K562 (cell line): ENCODE results near the gene LRRC3. TPM values are rescaled to one million over a fixed set of nuclear protein-coding genes. Genes with fewer than 3 reads are reported as not detected.

Source experiments
- ATAC-seq: fragments of 200-7000 bp; cut with Tn5 transposase; 3 replicates; pipeline ENCODE4 v1.9.1; 2020; ENCODE audit warnings: moderate library complexity
- BruUV-seq: library from RNA; stranded (reverse); fragments of 400-500 nt; replicated peaks from 2 replicates; lab custom pipeline; 2021; lab: Mats Ljungman, UMichigan
- CTCF ChIA-PET: fragments of 300-600 bp; formaldehyde crosslinking; extraction: SDS; loops from one replicate; lab custom pipeline; 2021; ENCODE audit warnings: low intra/inter-chr PET ratio; lab: Yijun Ruan, JAX
- POLR2A ChIA-PET: fragments of 300-600, 350-650 bp; sonication (Branson Sonifier 250); formaldehyde crosslinking; extraction: SDS; loops from one replicate; lab custom pipeline; 2021; ENCODE audit warnings: antibody characterized with exemption, inconsistent platforms; lab: Yijun Ruan, JAX
- DNase-seq, 4 experiments: peaks; one replicate each; pipeline versions ENCODE4 v3.0.0 to v3.0.0-alpha.2; 2011 to 2018; ENCODE audit warnings: low spot score in 3 of 4, mixed read lengths in 3 of 4; ENCODE audit errors: extremely low read depth in 1 of 4
- FAIRE-seq: peaks from 2 replicates; lab custom pipeline; 2011; peaks lifted over from hg19 to GRCh38; lab: Jason Lieb, UNC
- H2AFZ ChIP-seq: 2 replicates; pipeline ENCODE4 v1.6.0; 2011; ENCODE audit warnings: low read depth, low read length, control low read depth, inconsistent platforms
- H3K27ac ChIP-seq: fragments of 200-600 bp; 3 replicates; pipeline ENCODE4 v1.8.0; 2011; ENCODE audit warnings: low read depth, mild to moderate bottlenecking, control low read depth, inconsistent platforms, low read length, moderate library complexity, mixed read lengths; ENCODE audit errors: extremely low read depth
- H3K27me3 ChIP-seq, 2 experiments: fragments of 300-600 bp in 1 of 2; 2 replicates in 1 of 2; 3 replicates in 1 of 2; pipeline versions ENCODE4 v1.6.0 to v1.8.0; 2011; ENCODE audit warnings: inconsistent platforms in 2 of 2, low read length in 2 of 2, mild to moderate bottlenecking in 1 of 2, mixed read lengths in 1 of 2, moderate library complexity in 1 of 2; ENCODE audit not compliant: control insufficient read depth in 2 of 2, insufficient read depth in 2 of 2
- H3K36me3 ChIP-seq: fragments of 300-600 bp; 3 replicates; pipeline ENCODE4 v1.8.0; 2011; ENCODE audit warnings: mild to moderate bottlenecking, low read length, inconsistent platforms; ENCODE audit not compliant: control insufficient read depth, insufficient read depth
- H3K4me1 ChIP-seq, 2 experiments: fragments of 200-600 bp in 1 of 2; replicated peaks in 1 of 2; 2 replicates in 1 of 2; 3 replicates in 1 of 2; pipeline versions ENCODE4 v1.5.1 to v1.8.0; 2011; ENCODE audit warnings: inconsistent platforms in 2 of 2, low read length in 2 of 2, mild to moderate bottlenecking in 1 of 2, mixed read lengths in 1 of 2, moderate library complexity in 1 of 2; ENCODE audit not compliant: control insufficient read depth in 2 of 2, insufficient read depth in 2 of 2
- H3K4me2 ChIP-seq: 2 replicates; pipeline ENCODE4 v1.6.1; 2011; ENCODE audit warnings: low read length, control low read depth, inconsistent platforms, mixed read lengths; ENCODE audit not compliant: insufficient read depth
- H3K4me3 ChIP-seq: fragments of 200-600 bp; sonication (generic), shearing (Covaris generic); 2 replicates; pipeline ENCODE4 v1.5.1; 2016; ENCODE audit warnings: control low read depth, inconsistent platforms
- H3K79me2 ChIP-seq: fragments of 200-600 bp; 3 replicates; pipeline ENCODE4 v1.8.0; 2011; ENCODE audit warnings: low read length, inconsistent platforms; ENCODE audit not compliant: control insufficient read depth, insufficient read depth
- H3K9ac ChIP-seq, 2 experiments: 2 replicates each; pipeline versions ENCODE4 v1.6.0 to v1.6.1; 2011; ENCODE audit warnings: low read depth in 2 of 2, low read length in 2 of 2, control low read depth in 1 of 2, inconsistent platforms in 1 of 2, mild to moderate bottlenecking in 1 of 2, mixed read lengths in 1 of 2; ENCODE audit not compliant: insufficient read depth in 1 of 2
- H3K9me1 ChIP-seq: one replicate; pipeline ENCODE4 v1.6.0; 2011; ENCODE audit warnings: inconsistent platforms, mild to moderate bottlenecking, low read length, moderate library complexity; ENCODE audit not compliant: control insufficient read depth, insufficient read depth
- H3K9me3 ChIP-seq: replicated peaks from 2 replicates; pipeline ENCODE4 v1.5.1; 2011; ENCODE audit warnings: low read depth, low read length, inconsistent platforms; ENCODE audit not compliant: control insufficient read depth, insufficient read depth
- H4K20me1 ChIP-seq: replicated peaks from 2 replicates; pipeline ENCODE4 v1.6.1; 2011; ENCODE audit warnings: low read length, inconsistent platforms, mixed read lengths; ENCODE audit not compliant: control insufficient read depth, insufficient read depth
- CBFB ChIP-seq: sonication (generic); formaldehyde crosslinking; IDR thresholded peaks from 2 replicates; pipeline ENCODE4 v1.4.0; 2020; ENCODE audit warnings: mild to moderate bottlenecking, missing genetic modification reagents
- CTBP1 ChIP-seq: fragments of 450-650 bp; IDR thresholded peaks from 2 replicates; pipeline ENCODE4 v1.6.1; 2016; ENCODE audit warnings: borderline replicate concordance
- GABPB1 ChIP-seq: sonication (generic); formaldehyde crosslinking; IDR thresholded peaks from 2 replicates; pipeline ENCODE4 v1.8.0; 2022; ENCODE audit warnings: mild to moderate bottlenecking, missing genetic modification reagents
- IRF2 ChIP-seq: sonication (generic); formaldehyde crosslinking; IDR thresholded peaks from 2 replicates; pipeline ENCODE4 v1.8.1; 2022; ENCODE audit warnings: mild to moderate bottlenecking, missing genetic modification reagents
- JUNB ChIP-seq: fragments of 450-650 bp; formaldehyde crosslinking; conservative IDR thresholded peaks from 2 replicates; pipeline ENCODE4 v1.4.0; 2020; ENCODE audit warnings: mild to moderate bottlenecking
- KHSRP ChIP-seq: fragments of 450-650 bp; IDR thresholded peaks from 2 replicates; pipeline ENCODE4 v1.6.1; 2017
- NFIC ChIP-seq: fragments of 450-650 bp; IDR thresholded peaks from 2 replicates; pipeline ENCODE4 v1.6.1; 2017; ENCODE audit warnings: mild to moderate bottlenecking, inconsistent platforms
- NFIX ChIP-seq: fragments of 250-450 bp; sonication (Bioruptor Pico); IDR thresholded peaks from 2 replicates; pipeline ENCODE4 v1.4.0; 2020; ENCODE audit warnings: low read depth, mild to moderate bottlenecking, moderate library complexity
- NR2C2 ChIP-seq, 2 experiments: fragments of 200-800 bp in 1 of 2; sonication (Bioruptor generic) in 1 of 2; sonication (generic) in 1 of 2; formaldehyde crosslinking in 1 of 2; IDR thresholded peaks; 2 replicates each; pipeline versions ENCODE4 v1.6.1 to v1.8.0; 2016 to 2022; ENCODE audit warnings: mild to moderate bottlenecking in 1 of 2, missing compliant biosample characterization in 1 of 2, missing genetic modification characterization in 1 of 2, missing genetic modification reagents in 1 of 2
- PHF21A ChIP-seq: fragments of 450-650 bp; IDR thresholded peaks from 2 replicates; pipeline ENCODE4 v1.6.1; 2017; ENCODE audit warnings: low read depth, borderline replicate concordance
- RBM39 ChIP-seq: fragments of 200-400 bp; formaldehyde crosslinking; optimal IDR thresholded peaks from 2 replicates; pipeline ENCODE3; 2018; ENCODE audit warnings: low read depth, low read length
- RUNX1 ChIP-seq: sonication (generic); IDR thresholded peaks from 2 replicates; pipeline ENCODE4 v1.6.1; 2016; ENCODE audit warnings: antibody characterized with exemption, low read depth
- SRSF7 ChIP-seq: fragments of 200-400 bp; formaldehyde crosslinking; optimal IDR thresholded peaks from 2 replicates; pipeline ENCODE3; 2017; ENCODE audit warnings: mild to moderate bottlenecking, low read depth, low read length
- STAG1 ChIP-seq: sonication (generic); formaldehyde crosslinking; IDR thresholded peaks from 2 replicates; pipeline ENCODE4 v1.5.0; 2020; ENCODE audit warnings: missing genetic modification reagents, borderline replicate concordance
- XRCC5 ChIP-seq: fragments of 200-400 bp; formaldehyde crosslinking; IDR thresholded peaks from 2 replicates; pipeline ENCODE4 v1.6.1; 2017; ENCODE audit warnings: low read depth, mild to moderate bottlenecking, low read length
- ZNF217 ChIP-seq: sonication (generic); formaldehyde crosslinking; IDR thresholded peaks from 2 replicates; pipeline ENCODE4 v1.8.0; 2022; ENCODE audit warnings: mild to moderate bottlenecking, missing genetic modification reagents
- ZNF347 ChIP-seq: fragments of 450-650 bp; formaldehyde crosslinking; IDR thresholded peaks from 2 replicates; pipeline ENCODE4 v1.4.0; 2020; ENCODE audit warnings: low read depth, mild to moderate bottlenecking, moderate library complexity
- ZSCAN29 ChIP-seq: fragments of 450-650 bp; IDR thresholded peaks from 2 replicates; pipeline ENCODE4 v1.6.1; 2017
- WGBS: fragments of 100-300 bp; shearing (Covaris generic); methylation state at CpG from one replicate; pipeline ENCODE4 v1.1.6; 2016; ENCODE audit warnings: low coverage, mixed read lengths; ENCODE audit not compliant: insufficient coverage; ENCODE audit errors: missing lambda C conversion rate; 5-methylcytosine and 5-hydroxymethylcytosine counted together
- in situ Hi-C: fragments of 300-500 bp; cut with MboI; formaldehyde crosslinking; loops from 4 replicates; pipeline ENCODE4 v1.15.0; 2018; ENCODE audit warnings: inconsistent platforms, mixed read lengths
- intact Hi-C: fragments of 100-400 bp; cut with micrococcal nuclease; formaldehyde crosslinking; loops from 2 replicates; pipeline ENCODE4 v1.14.2; 2022
- polyA plus RNA-seq, 8 experiments: library from polyadenylated mRNA; depleted of rRNA in 4 of 8; stranded (reverse) in 5 of 8; unstranded in 3 of 8; fragments of >200 nt; fragmentation: Nextera tagmentation in 2 of 8; fragmentation: Illumina TruSeq in 1 of 8; extraction: Ambion mirVana in 2 of 8; extraction: Trizol in 1 of 8; gene quantifications; 2 replicates each; pipeline versions ENCODE4 v1.2.1 to v1.2.3, GENCODE V29; 2011 to 2014; ENCODE audit warnings: inconsistent platforms in 1 of 8, missing spikeins in 1 of 8
- total RNA-seq, 7 experiments: library from RNA; depleted of rRNA in 6 of 7; stranded (reverse); fragments of >200 nt in 6 of 7; fragmentation: Illumina TruSeq in 2 of 7; extraction: Trizol in 2 of 7; gene quantifications; 2 replicates each; pipeline versions ENCODE4 v1.2.1 to v1.2.3, GENCODE V29; 2011 to 2021; ENCODE audit warnings: low replicate concordance in 1 of 7
- TF ChIP-seq, protein P1 (sequence below): IDR thresholded peaks from 2 replicates; pipeline ENCODE4 v1.6.1; 2014; ENCODE audit warnings: antibody characterized with exemption
- TF ChIP-seq, protein P2 (sequence below): fragments of 250-450 bp; sonication (Bioruptor Pico); IDR thresholded peaks from 2 replicates; pipeline ENCODE4 v1.5.0; 2021; ENCODE audit warnings: mild to moderate bottlenecking, moderate library complexity

LRRC3 gene
- total and polyA plus RNA-seq, 9 of the 15 experiments (the other 6 are each of a cell fraction or from before 2014, with no cell fraction given): 0.04 TPM; not detected in 7

DNA sequence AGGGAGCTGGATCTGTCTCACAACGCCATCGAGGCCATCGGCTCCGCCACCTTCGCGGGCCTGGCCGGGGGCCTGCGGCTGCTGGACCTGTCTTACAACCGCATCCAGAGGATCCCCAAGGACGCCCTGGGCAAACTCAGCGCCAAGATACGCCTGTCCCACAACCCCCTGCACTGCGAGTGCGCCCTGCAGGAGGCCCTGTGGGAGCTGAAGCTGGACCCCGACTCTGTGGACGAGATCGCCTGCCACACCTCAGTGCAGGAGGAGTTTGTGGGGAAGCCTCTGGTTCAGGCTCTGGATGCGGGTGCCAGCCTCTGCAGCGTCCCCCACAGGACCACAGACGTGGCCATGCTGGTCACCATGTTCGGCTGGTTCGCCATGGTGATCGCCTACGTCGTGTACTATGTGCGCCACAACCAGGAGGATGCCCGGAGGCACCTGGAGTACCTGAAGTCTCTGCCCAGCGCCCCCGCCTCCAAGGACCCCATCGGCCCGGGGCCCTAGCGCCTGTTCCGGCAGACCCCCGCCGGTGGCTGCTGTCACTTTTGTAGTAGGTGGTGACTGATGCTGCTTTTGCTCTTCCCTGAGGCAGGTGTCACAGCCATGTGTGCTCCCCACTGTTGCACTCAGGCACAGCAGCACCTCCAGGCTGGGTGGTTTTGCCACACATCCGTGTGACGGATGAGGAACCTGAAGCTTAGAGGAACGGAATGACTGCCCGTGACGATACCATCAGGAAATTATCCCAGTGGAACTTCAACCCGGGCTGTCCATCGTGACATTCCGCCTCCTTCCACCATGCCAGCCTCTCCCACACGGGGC lies 1.8 kb downstream of the LRRC3 start:
- FAIRE-seq: no peak
- Histone ChIP-seq H3K4me2 (no peak overlapping the region), H2AFZ (no peak overlapping the region), H3K4me1 (peaks cover 0 to 27% of the 10 kb centered on the region in 2 experiments; a peak in 1 of 5 replicates), H4K20me1 (peaks cover 7% of the 10 kb centered on the region; the same call in 1 of the 2 replicates), H3K36me3 (no peaks in the 10 kb centered on the region), H3K9me3 (no peaks in the 10 kb centered on the region), H3K27me3 (peaks cover 12 to 57% of the 10 kb centered on the region in 2 experiments; a peak in 4 of 5 replicates), H3K4me3 (no peak overlapping the region), H3K9ac (no peak overlapping the region), H3K9me1 (no peaks in the 10 kb centered on the region), H3K27ac (no peak overlapping the region), H3K79me2 (no peaks in the 10 kb centered on the region)
- no peak for DNase-seq
- in situ Hi-C loops (no loop called here), intact Hi-C loops (no loop called here)
- POLR2A ChIA-PET: interaction anchor here (0.6 to 1.1 kb wide), 2 partner anchors 21 to 138 kb away, joined by 3 read pairs; no protein-coding TSS in a partner anchor
- no peak for TF ChIP-seq RUNX1
- no peak for TF ChIP-seq KHSRP
- no peak for TF ChIP-seq CBFB (CRISPR knock-in tag)
- TF ChIP-seq, protein P1, sequence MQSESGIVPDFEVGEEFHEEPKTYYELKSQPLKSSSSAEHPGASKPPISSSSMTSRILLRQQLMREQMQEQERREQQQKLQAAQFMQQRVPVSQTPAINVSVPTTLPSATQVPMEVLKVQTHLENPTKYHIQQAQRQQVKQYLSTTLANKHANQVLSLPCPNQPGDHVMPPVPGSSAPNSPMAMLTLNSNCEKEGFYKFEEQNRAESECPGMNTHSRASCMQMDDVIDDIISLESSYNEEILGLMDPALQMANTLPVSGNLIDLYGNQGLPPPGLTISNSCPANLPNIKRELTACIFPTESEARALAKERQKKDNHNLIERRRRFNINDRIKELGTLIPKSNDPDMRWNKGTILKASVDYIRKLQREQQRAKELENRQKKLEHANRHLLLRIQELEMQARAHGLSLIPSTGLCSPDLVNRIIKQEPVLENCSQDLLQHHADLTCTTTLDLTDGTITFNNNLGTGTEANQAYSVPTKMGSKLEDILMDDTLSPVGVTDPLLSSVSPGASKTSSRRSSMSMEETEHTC: no peak
- no peak for TF ChIP-seq GABPB1
- TF ChIP-seq ZNF347 (CRISPR knock-in tag): no peak
- TF ChIP-seq IRF2 (CRISPR knock-in tag): no peak
- TF ChIP-seq PHF21A: no peak
- TF ChIP-seq STAG1 (CRISPR knock-in tag): no peak
- TF ChIP-seq NR2C2 (CRISPR knock-in tag; IDR thresholded peaks at IDR 0.05): no peak
- TF ChIP-seq NR2C2 (tag; IDR thresholded peaks at IDR 0.05): no peak
- no peak for TF ChIP-seq XRCC5
- no peak for TF ChIP-seq ZSCAN29
- TF ChIP-seq RBM39: no peak
- no peak for TF ChIP-seq ZNF217 (CRISPR knock-in tag)
- TF ChIP-seq SRSF7: no peak
- TF ChIP-seq CTBP1: no peak
- TF ChIP-seq JUNB (CRISPR knock-in tag): no peak
- TF ChIP-seq NFIC: no peak
- TF ChIP-seq, protein P2, sequence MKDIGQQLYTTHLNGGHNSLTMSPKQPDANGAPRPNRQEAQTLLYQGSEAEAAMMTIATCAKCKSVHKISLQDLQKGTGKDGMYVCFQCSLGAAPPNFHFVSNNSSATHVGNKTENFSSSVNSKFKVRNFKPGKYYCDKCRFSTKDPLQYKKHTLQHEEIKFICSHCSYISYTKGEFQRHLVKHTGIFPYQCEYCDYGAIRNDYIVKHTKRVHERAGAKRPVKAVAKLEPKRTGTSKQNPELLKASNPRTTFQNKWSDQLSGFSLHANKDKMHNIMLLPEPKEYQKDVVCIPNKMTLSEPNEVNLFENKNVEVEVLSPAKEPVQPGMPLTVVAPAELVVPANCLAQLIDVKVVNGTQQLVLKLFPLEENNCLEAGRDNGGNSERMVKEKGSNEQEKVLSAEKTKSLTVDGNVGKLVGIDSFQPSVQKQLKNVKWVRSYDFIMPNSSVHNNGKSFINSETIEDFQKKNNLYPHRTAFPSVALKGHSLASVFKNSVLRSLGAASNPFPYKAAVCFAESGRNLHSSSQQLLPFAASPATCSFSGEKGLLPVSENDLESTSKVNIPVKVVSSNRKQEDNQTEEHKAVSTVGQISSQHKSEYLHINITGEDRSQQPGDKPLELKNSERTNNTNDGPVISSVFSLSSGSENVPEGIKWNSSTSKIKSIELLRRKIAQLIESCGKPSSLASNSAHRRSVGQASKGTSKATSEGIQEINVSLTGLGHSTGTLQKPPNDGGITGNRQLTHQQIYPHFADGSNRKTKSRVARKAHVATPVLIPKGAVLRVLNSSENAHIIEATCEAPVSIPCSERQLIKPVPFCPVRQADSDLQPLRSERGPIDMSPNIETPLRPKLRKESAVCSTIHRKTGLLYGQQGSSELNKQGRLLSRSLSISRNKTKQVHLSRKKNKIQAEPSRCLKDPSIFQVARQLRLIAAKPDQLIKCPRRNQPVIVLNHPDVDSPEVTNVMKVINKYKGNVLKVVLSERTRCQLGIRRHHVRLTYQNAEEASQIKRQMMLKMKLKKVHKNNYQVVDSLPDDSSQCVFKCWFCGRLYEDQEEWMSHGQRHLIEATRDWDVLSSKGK (CRISPR knock-in tag): no peak
- no peak for TF ChIP-seq NFIX (CRISPR knock-in tag)
- no TSS peak for BruUV-seq
- ATAC-seq: no peak
- WGBS: 23% methylated on average over 44 of the region's 44 CpGs
- CTCF ChIA-PET: no interaction called here
